ENCODE data around the gene ZNF679. TPM values are rescaled to one million over a fixed set of nuclear protein-coding genes. Genes with fewer than 3 reads are reported as not detected.

The ZNF679 gene
- total RNA-seq, 1 experiment from 2014 or later = not detected

- no peak for TF ChIP-seq ARID4B (CRISPR knock-in tag; IDR thresholded peaks at IDR 0.05; ENCODE audit: borderline replicate concordance)
- TF ChIP-seq ATF1 (CRISPR knock-in tag; IDR thresholded peaks at IDR 0.05) = no peak
- no peak for TF ChIP-seq HMGXB4 (CRISPR knock-in tag; IDR thresholded peaks at IDR 0.05)
- no peak for TF ChIP-seq EMX1 (CRISPR knock-in tag; IDR thresholded peaks at IDR 0.05)
- no peak for TF ChIP-seq TCF7 (CRISPR knock-in tag; IDR thresholded peaks at IDR 0.05; ENCODE audit: low read depth)
- TF ChIP-seq CTCF (IDR thresholded peaks at IDR 0.05) = no peak
- TF ChIP-seq ZNF423 (CRISPR knock-in tag; IDR thresholded peaks at IDR 0.05) = no peak
- no peak for TF ChIP-seq KAT7 (CRISPR knock-in tag; IDR thresholded peaks at IDR 0.05; ENCODE audit: borderline replicate concordance)
- no peak for TF ChIP-seq HMGA2 (CRISPR knock-in tag; IDR thresholded peaks at IDR 0.05)
- no peak for TF ChIP-seq ATF6 (CRISPR knock-in tag; IDR thresholded peaks at IDR 0.05)
These were observed 79.7 kb downstream of the ZNF679 start (continued) for GRCh38 chr7:64308016-64308270.

- no peaks in the 10 kb centered on the region for H3K4me1 Mint-ChIP-seq
- ChIA-PET CTCF (no interaction called here), POLR2A (no interaction called here)
- TF ChIP-seq NFYB (CRISPR knock-in tag; conservative IDR thresholded peaks at IDR 0.05; ENCODE audit: low read depth) = no peak
- no peak for TF ChIP-seq ZNF219 (CRISPR knock-in tag; IDR thresholded peaks at IDR 0.05; ENCODE audit: borderline replicate concordance)
- TF ChIP-seq TEAD4 (CRISPR knock-in tag; IDR thresholded peaks at IDR 0.05) = no peak
- TF ChIP-seq ZBTB21 (CRISPR knock-in tag; IDR thresholded peaks at IDR 0.05; ENCODE audit: borderline replicate concordance) = no peak
- no peak for TF ChIP-seq CBFB (CRISPR knock-in tag; IDR thresholded peaks at IDR 0.05; ENCODE audit: low read depth)
- no peak for TF ChIP-seq SMAD4 (CRISPR knock-in tag; IDR thresholded peaks at IDR 0.05)
- no peak for TF ChIP-seq FOXP1 (CRISPR knock-in tag; IDR thresholded peaks at IDR 0.05; ENCODE audit: borderline replicate concordance)
- no peak for TF ChIP-seq HMGA2 (CRISPR knock-in tag; IDR thresholded peaks at IDR 0.05)
- TF ChIP-seq AR (CRISPR knock-in tag; IDR thresholded peaks at IDR 0.05) = no peak
- TF ChIP-seq E2F4 (CRISPR knock-in tag; IDR thresholded peaks at IDR 0.05; ENCODE audit: borderline replicate concordance, low read depth) = no peak
- TF ChIP-seq NR3C1 (CRISPR knock-in tag; conservative IDR thresholded peaks at IDR 0.05; ENCODE audit: low read depth) = no peak
- TF ChIP-seq IRF2 (CRISPR knock-in tag; IDR thresholded peaks at IDR 0.05; ENCODE audit: borderline replicate concordance, low read depth) = no peak
- H3K36me3 Mint-ChIP-seq = peaks cover 61% of the 10 kb centered on the region
- H3K4me3 Mint-ChIP-seq = no peak overlapping the region
- no peak for DNase-seq (ENCODE audit: low spot score)
- peaks cover 64% of the 10 kb centered on the region for H3K9me3 Mint-ChIP-seq
- H3K27ac Mint-ChIP-seq = no peak overlapping the region
- ATAC-seq = no peak
- H3K27me3 Mint-ChIP-seq (ENCODE audit: low read depth) = no peaks in the 10 kb centered on the region; the same call in 1 of the 2 replicates
These were observed 82.2 kb downstream of the ZNF679 start for GRCh38 chr7:64310426-64310825.

Measured in WTC11 (cell line).